GM18517 (cell line): ENCODE results near the gene NEUROD2.
A peak's percentile ranks its signal among the peaks of the same experiment; 100 is the strongest.

ENCODE experiments used
- ATAC-seq: cut with Tn5 transposase; IDR thresholded peaks from one replicate; pipeline ENCODE4 v1.9.1; 2021; ENCODE audit warnings: mild to moderate bottlenecking, moderate library complexity; ENCODE audit not compliant: unreplicated experiment

The NEUROD2 gene

DNA sequence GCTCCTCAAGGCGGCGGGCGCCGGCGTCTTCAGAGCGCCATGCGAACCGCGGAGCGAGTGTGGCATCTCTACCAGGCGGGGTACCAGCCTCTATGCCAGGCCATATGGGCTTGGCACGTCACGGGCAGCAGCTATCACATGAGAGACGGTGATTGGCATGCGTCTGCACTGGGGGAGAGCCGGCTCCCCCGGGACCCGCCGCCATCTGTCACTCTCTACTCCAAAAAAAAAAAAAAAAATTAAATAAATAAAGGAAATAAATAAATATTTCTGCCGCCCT, at the start of gene NEUROD2:
TSS of gene NEUROD2 (minus strand) at position 70 of the 280 bp plus-strand sequence. CDS start 1,321 bp downstream, outside the sequence.
- ATAC-seq: no peak

DNA sequence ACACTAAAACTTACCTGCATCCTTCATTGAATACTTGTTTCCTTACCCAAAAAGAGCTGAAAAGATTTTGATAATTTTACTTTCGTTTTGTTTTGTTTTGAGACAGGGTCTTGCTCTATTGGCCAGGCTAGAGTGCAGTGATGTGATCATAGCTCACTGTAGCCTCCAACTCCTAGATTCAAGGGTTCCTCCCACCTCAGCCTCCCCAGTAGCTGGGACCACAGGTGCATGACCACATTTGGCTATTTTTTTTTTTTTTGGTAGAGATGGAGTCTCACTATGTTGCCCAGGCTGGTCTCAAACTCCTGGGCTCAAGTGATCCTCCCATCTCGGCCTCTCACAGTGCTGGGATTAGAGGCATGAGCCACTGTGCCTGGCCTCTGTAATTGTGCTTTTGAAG, 47.4 kb upstream of the NEUROD2 start:
- no peak for ATAC-seq

DNA sequence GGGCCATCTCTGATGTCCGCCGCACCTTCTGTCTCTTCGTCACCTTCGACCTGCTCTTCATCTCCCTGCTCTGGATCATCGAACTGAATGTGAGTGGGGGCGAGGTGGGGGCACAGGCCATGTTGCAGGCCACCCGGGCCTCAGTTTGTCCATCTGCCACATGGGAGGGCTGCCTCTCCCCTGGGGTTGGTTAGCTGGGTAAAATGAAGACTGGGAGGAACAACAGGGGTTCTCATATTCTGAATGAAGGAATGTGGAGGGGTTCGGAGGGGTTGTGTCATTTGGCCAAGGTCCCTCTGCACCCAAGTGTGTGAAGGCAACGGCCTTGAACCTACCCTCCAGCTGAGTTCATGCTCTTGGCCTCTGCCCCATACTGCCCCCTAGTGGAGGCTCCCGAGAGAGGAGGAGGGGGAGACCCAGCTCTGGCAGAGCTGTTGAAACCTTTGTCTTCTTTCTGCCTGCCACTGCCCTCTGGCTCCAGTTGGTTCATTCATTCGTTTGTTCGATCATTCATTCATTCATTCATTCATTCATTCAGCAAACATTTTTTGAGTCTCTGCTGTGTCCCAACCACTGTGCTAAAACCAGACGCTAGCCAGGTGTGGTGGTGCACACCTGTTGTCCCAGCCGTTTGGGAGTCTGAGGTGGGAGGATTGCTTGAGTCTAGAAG, 46.1 kb upstream of the NEUROD2 start:
- ATAC-seq: no peak

DNA sequence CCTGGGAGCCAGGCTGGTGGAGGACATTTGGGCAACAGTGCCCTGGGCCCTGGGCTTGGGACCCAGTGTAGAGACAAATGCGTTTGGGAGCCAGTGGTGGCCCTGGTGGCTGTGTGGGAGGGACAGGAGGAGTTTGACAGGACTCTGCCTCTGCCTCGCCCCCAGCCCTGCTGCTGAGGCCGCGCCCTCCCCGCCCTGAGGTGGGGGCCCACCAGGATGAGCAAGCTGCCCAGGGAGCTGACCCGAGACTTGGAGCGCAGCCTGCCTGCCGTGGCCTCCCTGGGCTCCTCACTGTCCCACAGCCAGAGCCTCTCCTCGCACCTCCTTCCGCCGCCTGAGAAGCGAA, 45.6 kb upstream of the NEUROD2 start:
- ATAC-seq: no peak

DNA sequence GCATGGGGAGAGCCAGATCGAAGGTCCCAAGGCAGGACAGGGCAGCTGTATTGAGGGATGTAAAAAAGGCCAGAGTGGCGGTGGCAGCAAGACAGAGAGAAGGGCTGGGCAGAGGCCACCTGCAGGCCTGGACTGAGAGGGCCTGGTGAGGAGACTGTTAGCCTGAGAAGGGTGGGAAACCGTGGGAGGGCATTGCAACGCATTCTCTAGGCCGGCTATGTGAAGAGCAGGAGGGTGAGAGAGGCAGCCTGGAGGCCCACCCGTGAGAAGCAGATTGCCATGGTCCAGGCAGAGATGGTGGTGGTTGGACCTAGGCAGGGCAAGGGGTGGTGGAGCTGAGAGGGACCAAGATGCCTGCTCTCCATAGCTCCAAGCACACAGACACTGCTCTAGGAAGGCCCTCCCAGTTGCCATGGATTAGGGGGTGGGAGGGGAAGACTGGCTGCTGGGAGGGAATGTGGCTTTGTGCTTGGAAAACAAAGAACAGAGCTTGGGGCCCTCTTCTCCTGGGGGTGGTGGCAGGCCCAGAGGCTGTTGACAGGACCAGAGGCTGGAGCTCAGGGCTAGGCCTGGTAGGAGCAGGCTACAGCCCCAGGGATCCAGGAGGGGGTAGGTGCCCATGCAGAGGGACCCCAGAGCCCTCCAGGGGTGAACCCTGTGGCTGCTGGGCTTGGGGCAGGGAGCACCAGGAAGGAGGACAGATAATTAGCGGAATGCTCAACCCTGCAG, 45.0 kb upstream of the NEUROD2 start:
- ATAC-seq: no peak

DNA sequence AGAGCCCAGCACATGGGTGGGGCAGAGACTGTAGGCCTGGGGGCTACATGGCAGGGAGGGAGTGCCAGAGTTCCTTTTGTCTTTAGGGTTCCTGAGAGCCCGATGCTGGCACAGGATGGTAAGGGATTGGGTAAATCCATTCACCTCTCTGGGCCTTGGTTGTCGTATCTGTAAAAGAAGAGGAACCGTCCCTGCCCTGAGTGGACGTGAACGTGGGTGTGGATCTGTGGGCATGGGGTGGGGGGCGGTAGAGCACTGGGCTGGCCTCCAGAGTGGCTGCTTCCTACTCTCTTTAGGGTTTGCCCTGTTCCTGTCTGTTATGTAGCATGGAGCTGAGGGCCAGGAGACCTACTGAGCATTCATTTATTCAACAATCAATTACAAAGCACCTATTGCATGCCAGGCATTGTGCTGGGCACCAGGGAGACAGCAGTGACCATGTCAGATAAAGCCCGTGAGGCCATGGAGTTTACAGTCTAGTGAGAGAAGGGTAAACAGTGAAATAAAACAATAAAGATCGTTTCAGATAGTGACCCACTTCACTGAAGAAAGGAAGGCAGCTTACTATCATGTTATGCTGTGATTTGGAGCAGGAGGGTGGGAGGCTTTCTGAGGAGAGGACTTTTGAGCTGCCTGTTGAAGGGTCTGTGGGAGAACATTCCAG, 44.3 kb upstream of the NEUROD2 start:
- ATAC-seq: no peak

DNA sequence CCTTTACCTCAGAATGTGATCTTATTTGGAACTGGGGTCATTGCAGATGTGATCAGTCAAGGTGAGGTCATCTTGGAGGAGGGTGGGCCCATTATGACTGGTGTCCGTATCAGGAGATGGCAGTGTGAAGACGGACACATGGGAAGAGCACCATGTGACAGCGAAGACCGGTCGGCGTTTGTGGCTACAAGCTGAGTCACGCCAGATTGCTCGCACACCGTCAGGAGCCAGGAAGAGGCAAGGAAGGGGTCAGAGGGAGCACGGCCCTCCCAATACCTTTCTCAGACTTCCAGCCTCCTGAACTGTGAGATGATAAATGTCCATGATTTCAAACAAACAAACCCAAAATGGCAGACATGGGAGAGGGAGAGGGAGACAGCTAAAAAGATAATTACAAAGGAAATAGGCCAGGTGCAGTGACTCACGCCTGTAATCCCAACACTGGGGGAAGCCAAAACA, 42.4 kb upstream of the NEUROD2 start:
- ATAC-seq: no peak

DNA sequence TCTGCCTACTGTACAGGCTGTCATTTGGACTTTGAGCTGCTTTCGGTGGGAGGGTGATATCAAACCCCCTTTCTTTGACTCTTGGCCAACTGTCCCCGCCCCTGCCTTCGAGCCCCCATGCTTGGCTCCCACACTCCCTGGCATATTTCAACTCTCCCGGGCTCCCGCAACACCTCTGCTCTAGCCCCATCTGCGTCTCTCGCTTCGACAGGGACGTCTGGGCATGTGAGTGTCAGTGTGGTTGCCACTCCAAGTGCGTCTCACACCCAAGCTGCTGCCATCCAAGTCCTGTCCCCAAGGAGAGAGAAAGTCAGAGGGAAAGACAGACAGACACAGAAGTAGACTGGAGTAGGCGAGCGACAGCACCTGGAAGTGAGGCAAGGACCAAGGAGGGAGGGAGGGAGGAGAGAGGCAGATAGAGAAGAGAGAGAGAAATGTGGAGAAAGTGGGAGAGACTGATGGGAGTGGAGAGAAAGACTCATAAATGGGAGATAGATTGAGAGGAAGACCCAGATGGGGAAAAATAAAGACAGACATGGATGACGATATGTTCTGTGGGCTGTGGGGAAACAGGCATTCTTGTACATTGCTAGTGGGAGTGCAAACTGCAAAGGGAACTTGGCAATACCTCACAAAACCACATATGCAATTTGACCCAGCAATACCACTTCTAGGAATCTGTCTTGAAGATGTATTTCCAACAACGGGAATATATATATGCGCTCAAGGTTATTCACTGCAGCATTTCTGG, 41.1 kb upstream of the NEUROD2 start:
- no peak for ATAC-seq

DNA sequence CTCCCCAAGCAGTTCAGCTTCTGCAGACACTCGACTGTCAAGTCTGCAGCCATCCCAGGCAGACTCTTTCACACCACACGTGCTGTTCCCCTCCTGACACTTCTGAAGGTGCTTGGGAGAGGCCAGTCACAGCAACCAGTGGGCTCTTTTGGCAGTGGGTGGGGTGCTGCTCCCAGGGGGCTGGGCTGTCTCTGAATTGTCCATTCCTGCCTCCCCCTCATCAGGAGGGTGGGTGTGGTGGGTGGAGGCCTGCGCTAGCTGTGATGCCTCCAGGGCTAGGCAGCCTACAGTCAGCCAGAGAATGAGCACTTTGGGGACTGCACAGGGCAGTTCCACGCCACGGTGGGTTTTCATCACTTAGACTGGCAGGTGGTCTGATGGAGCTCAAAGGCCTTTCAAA, 39.5 kb upstream of the NEUROD2 start:
- ATAC-seq: no peak

DNA sequence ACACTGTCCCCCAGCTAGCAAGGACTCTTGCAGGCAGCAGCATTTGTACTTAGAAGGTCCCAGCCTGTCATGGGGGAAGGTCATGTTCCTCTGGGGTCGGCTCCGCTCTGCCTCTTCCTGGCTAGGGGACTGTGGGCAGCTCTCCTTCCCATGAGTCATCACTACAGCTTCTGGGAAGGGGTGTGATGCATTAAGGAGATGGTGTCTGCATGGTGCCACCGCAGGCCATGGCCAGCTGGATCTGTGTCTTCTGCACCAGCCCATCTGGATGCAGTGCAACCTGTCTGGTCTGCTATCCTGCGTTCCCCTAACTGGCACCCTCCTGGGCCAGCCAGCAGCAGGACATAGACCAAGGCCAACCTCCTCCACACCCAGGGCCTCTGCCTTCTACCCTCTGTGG, 35.6 kb upstream of the NEUROD2 start:
- no peak for ATAC-seq

DNA sequence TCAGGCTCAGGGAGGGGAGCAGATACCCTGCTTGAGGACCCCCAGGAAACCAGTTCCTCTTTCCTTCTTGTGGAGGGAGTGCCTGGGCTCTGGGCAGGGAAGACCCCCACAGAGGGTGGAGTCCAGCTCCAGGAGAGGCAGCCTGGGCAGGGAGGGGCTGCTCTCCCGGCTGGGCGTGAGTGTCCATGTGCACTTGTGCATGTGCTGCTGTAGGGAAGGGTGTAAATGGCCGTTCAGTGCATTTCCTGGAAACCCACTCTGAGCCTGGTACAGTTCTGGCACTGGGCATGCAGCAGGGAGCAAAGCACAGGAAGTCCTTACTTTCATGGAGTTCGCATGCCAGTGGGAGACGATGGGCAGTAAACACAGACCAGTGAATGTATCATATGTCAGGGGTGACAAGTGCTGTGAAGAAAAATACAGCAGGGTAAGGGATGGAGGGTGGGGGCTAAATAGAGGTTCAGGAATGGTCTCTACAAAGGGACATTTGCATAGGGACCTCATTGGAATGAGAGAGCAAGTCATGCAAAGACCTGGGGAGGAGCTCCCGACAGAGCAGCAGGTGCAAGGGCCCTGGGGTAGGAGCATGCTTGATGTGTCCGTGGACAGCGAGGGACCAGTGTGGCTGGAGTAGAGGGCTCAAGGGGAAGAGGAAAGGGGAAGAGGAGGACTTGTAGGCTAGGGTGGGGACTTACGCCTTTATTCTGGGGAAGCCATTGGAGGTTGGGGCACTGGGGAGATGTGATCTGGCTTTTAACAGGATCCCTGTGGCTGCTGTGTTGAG, 34.8 kb upstream of the NEUROD2 start:
- no peak for ATAC-seq

DNA sequence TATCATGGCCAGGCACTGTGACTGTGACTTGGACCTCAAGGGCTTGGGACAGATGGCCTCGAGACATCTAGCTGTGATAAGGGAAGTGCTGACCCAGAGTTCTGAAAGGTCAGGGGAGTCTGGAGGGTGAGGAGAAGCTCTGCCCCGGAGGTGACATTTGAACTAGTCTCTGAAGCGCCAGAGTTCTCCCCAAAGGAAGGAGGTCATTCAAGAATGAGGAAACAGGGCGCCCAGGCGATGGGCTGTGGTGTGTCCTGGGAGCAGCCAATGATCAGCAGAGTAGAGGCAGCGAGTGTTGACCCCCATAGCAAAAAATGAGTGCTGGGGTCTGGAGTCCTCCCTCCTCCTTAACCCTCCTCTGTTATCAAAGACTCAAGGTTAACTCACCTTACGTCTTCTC, 34.2 kb upstream of the NEUROD2 start:
- ATAC-seq: no peak

DNA sequence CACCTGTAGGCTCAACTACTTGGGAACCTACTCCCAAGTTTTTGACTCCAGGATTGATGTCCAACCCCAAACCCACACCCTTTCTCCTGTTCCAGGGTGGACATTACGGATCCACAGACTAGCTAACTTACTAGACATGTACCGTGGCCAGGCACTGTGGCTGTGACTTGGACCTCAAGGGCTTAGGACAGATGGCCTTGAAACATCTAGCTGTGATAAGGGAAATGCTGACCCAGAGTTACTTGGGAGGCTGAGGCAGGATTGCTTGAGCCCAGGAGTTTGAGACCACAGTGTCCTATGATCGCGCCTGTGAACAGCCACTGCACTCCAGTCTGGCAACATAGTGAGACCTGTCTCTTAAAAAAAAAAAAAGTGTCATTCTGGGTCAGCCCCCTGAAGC, 33.4 kb upstream of the NEUROD2 start:
- ATAC-seq: no peak

DNA sequence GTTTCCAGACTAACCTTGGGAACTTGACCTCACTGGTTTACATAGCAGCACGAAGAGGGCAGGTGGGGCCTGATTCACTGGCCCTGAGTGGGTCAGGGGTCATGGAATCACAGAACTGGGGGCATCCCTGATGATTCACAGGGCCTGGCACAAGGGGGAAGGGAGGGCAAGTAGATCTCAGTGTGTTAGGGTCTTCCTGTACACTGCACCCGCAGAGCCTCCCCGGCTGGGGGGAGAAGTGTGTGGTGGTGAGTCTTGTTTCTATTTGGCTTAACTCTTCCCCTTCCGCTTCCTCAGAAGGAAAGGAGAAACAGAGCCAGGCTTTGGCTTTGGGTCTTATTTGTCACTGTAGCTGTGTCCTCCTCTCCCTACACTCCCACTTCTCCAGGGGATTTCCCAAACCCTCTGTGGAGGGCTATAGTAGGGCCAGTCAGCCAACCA, 32.9 kb upstream of the NEUROD2 start:
- no peak for ATAC-seq

DNA sequence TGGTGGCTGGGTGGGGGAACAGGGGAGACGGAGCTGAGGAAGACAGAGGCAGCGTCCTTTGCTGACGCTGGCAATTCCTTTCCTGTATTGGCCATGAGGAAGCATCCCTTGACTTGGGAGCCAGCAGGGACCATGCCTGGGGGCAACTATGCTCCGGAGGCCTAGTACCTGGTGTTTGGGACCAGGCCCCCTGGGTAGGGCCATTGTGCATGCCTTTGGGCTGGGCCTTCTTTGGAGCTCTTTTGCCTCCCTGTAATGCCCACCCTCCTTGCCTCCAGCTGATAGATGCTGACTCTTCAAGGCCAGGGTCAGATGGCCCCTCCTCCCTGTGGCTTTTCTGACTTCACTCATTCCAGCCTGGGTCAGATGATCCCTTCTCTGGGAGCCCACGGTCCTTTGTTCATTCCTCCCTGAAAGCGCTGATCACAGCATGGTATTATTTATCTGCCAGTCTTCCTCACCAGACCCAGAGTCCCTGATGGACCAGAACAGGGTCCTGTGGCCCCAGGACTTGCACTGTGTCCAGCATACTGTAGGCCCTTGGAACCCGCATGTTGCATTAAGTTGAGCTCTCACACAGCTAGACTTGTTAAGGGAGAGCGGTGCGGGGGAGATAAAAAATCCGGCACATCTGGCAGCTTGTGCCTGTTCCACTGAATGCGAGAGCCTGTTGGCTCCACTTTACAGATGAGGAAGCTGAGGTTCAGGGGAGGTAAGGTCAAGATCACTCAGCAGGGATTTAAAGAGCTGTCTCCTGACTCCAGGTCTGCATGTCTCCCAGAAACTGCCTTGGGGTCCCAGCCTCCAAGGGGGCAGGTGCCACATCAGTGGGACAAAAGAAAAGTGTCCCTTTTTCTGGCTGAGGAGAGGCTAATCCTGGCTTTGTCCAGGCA, 32.1 kb upstream of the NEUROD2 start:
- no peak for ATAC-seq

DNA sequence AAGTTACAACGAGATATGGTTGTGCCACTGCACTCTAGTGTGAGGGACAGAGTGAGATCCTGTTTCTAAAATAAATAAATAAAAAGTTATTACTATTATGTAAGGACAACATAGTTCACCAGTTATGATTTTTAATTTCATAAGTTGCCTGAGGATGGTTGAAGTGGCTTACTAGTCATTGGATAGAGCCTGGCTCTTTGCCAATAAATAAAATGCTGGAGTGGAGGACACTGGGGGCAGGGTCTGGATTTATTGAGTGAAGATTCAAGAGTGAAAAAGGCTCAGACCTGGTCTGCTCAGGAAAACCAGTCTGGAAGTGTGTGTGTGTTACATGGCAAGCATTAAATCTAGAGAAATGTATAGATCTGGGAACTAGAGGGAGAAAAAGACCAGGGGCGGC, 31.3 kb upstream of the NEUROD2 start:
- ATAC-seq: no peak

DNA sequence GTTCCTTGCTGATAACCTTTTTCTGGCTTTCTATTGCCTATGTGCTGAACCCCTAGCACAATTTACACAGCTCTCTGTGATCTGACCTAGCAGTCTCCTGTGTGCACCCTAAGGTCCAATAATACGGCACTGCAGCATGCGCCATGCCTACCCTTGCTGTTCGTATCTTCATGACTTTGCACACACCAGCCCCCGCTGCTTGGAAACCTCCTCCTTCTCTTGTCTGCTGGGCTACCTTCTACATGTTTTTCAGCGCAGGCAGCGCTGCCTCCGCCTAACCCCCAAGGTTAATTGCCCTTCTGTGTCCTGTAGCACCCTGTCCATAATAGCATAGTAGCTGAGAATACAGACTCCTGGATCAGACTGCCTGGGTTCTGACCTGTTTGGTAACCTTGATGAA, 30.6 kb upstream of the NEUROD2 start:
- ATAC-seq: no peak

DNA sequence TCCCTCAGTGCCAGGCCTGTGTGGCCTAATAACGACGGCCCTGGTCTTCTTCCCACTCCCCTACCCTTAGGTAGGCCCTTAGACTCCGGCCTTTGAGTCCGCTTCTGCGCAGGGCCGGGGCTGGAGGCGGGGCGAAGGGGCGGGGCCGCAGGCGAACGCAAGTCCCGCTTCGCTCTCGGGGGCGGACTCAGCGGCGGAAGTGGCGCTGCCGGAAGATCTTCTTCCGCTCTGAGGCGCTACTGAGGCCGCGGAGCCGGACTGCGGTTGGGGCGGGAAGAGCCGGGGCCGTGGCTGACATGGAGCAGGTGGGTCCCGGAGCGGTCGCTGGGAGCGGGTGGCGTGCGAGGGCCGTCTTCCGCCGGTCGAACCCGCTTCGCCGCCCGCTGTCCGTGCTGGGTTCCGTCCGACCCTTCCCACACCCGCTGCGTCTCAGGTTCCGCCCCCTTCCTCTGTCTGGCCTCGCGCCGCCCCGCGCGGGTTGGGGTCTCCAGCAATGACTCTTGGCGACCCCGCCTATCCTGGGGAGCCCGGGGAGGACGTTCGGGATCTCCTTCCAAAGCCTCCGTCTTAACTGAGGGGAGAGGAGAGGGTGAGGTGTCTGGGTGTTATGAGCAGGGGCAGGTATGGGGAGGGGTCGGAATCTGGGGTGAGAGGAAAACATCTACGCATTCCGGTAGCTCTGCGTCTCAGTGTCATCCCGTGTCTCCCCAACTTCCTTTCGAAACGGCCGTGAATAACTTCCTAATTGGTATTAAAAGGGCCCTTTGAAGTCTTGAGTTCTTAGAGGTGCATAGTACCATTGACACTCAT, 29.4 kb upstream of the NEUROD2 start, which contains the start of gene STARD3:
TSS of gene STARD3 (plus strand) at position 218 of the 810 bp plus-strand sequence. CDS start 16,388 bp downstream, outside the sequence.
- ATAC-seq: peak; percentile 72

DNA sequence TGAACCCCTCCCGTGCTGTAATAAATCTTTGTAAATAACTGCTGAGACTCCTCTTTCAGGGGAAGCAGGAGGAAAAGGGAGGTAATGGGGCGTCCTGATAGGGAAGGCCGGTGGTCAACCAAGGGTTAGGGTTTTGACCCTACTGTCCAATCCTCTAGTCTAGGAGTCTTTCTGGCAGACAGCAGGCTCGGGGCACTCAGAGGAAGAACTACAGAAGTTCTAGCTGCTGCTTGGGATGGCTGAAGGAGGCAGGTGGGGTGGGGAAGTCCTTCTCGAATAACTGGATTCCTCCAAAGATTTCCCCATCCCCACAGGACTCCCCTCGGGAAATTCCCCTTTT, 28.8 kb upstream of the NEUROD2 start:
- ATAC-seq: peak; percentile 25
